Measurements from ENCODE around the gene MCF2L. TPM values are rescaled to one million over a fixed set of nuclear protein-coding genes. Genes with fewer than 3 reads are reported as not detected.
"Not testable (repeated sequence)": the region's sequence is repeated elsewhere in the genome, so short reads cannot be mapped to it uniquely, and the experiment has no call there.

Gene MCF2L
- total RNA-seq, 1 donor from 2014 or later = 38.9 TPM

DNA sequence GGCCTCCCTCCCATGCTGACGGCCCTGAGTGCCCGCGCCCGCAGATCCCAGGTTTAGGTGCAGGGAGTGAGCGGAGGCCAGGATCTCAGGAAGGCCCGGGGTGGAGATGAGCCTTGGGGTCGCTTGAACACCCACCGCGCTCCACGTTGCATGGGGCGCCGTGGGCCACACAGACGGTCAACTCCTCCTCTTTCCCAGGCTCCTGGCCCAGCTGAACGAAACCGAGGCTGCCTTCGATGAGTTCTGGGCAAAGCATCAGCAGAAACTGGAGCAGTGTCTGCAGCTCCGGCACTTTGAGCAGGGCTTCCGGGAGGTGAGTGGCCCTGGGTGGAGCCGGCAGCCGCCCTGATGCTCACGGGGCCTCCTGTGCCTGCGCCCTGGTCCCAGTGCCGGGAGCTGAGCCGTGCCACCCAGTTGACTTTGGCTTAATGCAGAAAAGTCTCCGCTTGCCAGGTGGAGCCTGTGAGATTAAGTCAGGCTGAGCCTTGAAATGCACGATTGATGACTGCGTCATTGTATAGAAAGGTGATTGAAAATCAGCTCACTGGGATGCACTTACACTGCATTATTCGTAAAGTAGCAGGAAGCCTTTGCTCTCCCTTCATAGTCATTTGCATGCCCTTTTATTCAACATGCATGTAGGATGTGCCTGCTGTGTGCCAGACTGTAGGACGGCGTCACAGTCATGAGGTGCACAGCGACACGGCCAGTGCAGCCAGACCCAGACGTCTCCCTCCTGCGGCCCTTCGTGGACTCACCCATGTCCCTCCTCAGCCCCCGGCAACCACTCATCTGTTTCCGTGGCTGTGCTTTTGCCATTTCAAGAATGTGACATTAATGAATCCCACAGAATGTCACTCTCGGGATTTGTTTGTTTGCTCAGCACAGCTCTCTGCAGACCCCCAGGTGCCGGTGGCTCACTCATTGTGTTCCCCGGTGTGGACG, 101.1 kb downstream of the MCF2L start:
- intact Hi-C loops (cut with DNase I) = no loop called here
- DNase-seq (ENCODE audit: low spot score) = no peak

GRCh38 chr13:113070855-113071254, 101.8 kb downstream of the MCF2L start:
- intact Hi-C loops (cut with DNase I) = no loop called here
- DNase-seq (ENCODE audit: low spot score) = no peak

GRCh38 chr13:113072376-113072775, 103.4 kb downstream of the MCF2L start:
- no peak for DNase-seq (ENCODE audit: low spot score)
- intact Hi-C loops (cut with DNase I) = no loop called here

DNA sequence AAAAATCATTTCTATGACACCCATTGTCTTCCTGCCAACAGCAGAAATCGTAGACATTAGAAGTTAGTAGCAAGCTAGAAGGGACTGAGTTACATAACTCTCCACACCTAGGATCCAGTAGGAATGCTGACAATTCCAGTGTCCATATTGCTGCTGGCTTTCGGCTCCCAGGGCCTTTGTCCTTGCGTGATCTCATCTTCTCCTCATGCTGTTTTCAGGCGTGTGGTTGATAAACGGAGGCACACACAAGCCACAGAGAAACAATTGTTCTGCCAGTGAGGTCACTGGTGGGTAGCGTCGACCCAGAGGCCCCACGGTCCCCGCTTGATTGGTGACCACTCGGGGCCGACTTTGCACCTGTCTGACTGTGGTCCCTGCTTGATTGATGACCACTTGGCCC, 104.9 kb downstream of the MCF2L start:
- intact Hi-C loops (cut with DNase I) = no loop called here
- DNase-seq (ENCODE audit: low spot score) = no peak

GRCh38 chr13:113074401-113074800, 105.4 kb downstream of the MCF2L start:
- no peak for DNase-seq (ENCODE audit: low spot score)
- intact Hi-C loops (cut with DNase I) = no loop called here

DNA sequence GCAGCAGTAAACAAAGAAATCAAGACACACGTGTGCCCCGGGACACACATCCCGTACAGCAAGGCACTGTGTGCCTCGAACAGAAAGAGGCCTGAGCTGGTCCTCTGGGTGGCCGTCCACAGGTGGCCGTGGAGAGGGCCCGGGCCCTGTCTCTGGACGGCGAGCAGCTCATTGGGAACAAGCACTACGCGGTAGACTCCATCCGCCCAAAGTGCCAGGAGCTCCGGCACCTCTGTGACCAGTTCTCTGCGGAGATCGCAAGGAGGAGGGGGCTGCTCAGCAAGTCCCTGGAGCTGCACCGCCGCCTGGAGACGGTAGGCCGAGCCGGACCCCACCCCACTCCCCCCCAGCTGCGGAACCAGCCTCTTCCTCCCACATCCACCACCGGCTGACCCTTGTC, 105.9 kb downstream of the MCF2L start:
- DNase-seq (ENCODE audit: low spot score) = no peak
- intact Hi-C loops (cut with DNase I) = no loop called here

- intact Hi-C loops (cut with DNase I) = no loop called here
- no peak for DNase-seq (ENCODE audit: low spot score)
These were observed 106.7 kb downstream of the MCF2L start for GRCh38 chr13:113075711-113076110.

- intact Hi-C loops (cut with DNase I) = no loop called here
- DNase-seq (ENCODE audit: low spot score) = no peak
These were observed 107.8 kb downstream of the MCF2L start for GRCh38 chr13:113076681-113077401.

GRCh38 chr13:113077566-113077952, 108.5 kb downstream of the MCF2L start:
- DNase-seq (ENCODE audit: low spot score) = no peak
- intact Hi-C loops (cut with DNase I) = no loop called here

DNA sequence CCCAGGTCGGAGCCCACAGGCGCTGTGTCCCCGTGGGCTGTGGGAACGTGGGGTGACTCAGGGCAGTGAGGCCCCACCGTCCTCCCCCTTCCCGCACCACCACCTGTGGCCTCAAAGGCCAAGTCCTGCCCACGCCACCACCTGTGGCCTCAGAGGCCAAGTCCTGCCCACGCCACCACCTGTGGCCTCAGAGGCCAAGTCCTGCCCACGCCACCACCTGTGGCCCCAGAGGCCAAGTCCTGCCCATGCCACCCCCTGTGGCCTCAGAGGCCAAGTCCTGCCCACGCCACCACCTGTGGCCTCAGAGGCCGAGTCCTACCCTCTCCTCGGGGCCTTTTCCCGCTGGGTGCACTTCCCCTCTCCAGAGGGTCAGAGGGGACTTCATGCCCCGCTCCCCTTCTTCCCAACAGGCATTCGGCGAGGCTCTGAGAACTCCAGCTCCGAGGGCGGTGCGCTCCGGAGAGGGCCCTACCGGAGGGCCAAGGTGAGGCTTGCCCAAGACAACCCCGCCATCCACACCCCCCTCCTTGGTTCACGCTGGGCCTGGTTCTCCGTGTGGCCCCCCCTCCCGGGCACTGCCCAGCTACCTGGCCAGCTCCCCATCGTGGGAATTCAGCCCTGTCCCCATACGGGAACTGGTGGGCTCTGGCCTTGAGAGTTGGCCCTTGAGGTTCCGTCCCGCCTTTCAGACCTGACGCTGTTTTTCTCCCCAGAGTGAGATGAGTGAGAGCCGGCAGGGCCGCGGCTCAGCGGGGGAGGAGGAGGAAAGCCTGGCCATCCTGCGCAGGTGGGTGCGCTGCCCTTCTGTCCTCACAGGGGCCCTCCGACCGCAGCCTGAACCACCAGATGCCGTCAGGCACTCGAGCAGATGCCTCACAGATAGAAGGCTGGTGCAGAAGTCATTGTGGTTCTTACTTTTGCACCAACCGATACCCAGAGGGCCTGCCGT, 109.2 kb downstream of the MCF2L start:
- intact Hi-C loops (cut with DNase I) = no loop called here
- no peak for DNase-seq (ENCODE audit: low spot score)

DNA sequence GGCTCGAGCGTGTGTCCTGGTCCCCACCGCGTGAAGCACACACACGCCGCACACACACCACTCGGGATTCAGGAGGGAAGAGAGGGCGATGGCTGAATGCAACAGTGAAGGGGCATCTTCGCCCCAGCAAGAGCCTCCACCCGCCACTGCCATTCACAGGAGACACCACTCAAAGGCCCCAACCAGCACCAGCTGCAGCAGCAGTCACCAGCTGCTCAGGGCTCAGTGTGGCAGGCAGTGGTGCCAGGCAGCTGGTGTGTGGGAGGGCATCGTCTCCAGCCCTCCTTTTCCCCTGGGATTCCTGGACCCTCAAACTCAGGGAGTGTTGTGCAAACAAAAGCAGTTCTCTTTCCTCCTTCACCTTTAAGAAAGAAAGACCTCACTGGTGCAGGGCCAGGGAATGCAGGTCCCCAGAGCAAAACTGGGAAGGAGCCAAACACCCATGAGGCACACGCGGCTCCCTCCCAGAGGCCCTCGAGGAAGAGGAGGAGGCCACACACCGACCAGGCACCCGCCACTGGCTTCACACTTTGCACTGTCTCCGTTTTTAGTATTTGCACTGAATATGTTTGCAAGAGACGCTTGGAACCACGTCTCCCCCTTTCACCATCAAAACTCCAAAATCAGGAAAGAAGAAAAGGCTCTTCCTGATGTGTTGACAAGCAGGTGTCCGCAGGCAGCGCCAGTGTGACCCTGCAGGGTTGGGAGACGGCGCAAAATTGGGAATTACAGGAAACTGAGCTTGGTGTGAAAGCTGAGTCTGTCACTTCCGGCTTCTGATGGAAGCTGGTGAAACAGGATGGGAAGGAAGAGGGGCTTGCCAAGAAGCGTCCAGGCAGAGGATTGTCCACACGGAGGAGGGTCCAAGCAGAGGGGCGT, 110.1 kb downstream of the MCF2L start:
- no peak for DNase-seq (ENCODE audit: low spot score)
- intact Hi-C loops (cut with DNase I) = no loop called here

DNA sequence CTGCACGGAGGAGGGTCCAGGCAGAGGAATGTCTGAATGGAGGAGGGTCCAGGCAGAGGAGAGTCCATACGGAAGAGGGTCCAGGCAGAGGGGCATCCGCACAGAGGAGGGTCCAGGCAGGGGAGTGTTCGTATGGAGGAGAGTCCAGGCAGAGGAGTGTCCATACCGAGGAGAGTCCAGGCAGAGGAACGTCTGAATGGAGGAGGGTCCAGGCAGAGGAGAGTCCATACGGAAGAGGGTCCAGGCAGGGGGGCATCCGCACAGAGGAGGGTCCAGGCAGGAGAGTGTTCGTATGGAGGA, 110.7 kb downstream of the MCF2L start:
- intact Hi-C loops (cut with DNase I); DNase-seq (ENCODE audit: low spot score): not testable (repeated sequence)

- no peak for DNase-seq (ENCODE audit: low spot score)
- intact Hi-C loops (cut with DNase I) = no loop called here
These were observed 111.4 kb downstream of the MCF2L start for GRCh38 chr13:113080361-113080831.

GRCh38 chr13:113080901-113081521, 112.0 kb downstream of the MCF2L start:
- no peak for DNase-seq (ENCODE audit: low spot score)
- intact Hi-C loops (cut with DNase I) = no loop called here

DNA sequence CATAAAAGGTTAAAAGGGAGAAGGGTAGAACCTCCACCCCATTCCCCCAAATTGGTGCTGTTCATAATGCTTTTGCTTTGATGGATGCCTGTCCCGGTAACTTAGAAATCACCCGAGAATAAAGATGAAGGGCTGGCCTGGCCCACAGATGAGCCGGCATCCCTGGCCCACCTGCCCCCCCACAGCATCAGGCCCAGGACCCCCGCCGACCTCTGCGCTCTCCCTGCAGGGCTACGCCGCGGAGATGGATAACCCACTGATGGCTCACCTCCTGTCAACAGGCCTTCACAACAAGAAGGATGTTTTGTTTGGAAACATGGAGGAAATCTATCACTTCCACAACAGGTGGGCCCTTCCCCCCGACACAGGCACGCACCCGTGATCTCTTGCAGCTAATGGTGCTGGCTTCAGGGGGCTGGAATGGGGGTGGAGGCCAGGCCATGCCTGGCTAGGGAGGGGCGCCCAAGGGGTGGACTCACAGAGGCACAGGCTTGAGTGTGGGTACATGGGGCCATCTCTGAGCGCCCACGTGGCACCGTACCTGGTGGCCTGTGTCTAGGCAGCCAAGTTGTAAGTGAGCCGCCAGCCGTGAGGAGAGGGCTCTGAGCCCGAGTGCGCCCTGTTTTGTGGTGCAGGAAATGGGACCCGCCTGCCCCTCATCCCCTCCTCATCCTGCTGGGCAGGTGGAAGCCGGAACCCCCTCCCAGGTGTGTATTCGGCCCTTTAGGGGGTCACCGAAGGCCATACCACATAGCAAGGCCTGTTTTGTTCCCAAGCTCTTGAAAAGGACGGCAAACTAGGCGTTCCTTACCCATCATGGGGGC, 113.4 kb downstream of the MCF2L start:
- no peak for DNase-seq (ENCODE audit: low spot score)
- intact Hi-C loops (cut with DNase I) = no loop called here

DNA sequence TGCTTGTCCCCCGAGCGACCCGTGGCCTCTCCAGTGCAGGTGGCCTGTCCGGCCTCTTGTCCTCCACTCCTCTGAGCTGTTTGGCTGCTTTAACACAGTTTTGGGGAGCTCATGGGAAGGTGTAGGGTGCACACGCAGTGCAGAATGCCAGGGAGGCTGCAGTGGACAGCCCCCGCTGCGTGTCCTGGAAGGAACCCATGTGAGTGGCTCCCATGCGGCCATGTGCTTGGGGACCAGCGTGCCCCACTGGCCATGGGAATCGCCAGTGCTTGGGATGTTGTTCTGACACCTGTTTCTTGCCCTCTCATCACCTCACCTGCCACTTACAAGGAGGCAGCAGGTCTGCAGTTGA, 114.0 kb downstream of the MCF2L start:
- DNase-seq (ENCODE audit: low spot score) = no peak
- intact Hi-C loops (cut with DNase I) = no loop called here

GRCh38 chr13:113083402-113084061, 114.5 kb downstream of the MCF2L start:
- intact Hi-C loops (cut with DNase I) = no loop called here
- no peak for DNase-seq (ENCODE audit: low spot score)

Measured in cardiac septum (tissue), 1 donor.